Neuronal stem cell (in vitro differentiated cells): ENCODE results near the gene ANTXR1.

ENCODE experiments used
- DNase-seq: peaks from one replicate; pipeline ENCODE4 v3.0.0-alpha.2; 2013; ENCODE audit warnings: low spot score
- H2AFZ ChIP-seq: one replicate; pipeline ENCODE4 v1.6.1; 2013; ENCODE audit warnings: mild to moderate bottlenecking, low read length, inconsistent platforms
- H2AK5ac ChIP-seq: 2 replicates; pipeline ENCODE4 v1.6.1; 2013; ENCODE audit warnings: low read depth, mild to moderate bottlenecking, inconsistent platforms, low read length, moderate library complexity, mixed read lengths
- H2BK120ac ChIP-seq: 2 replicates; pipeline ENCODE4 v1.6.1; 2013; ENCODE audit warnings: low read depth, mild to moderate bottlenecking, inconsistent platforms, low read length, moderate library complexity, mixed read lengths
- H2BK12ac ChIP-seq: one replicate; pipeline ENCODE4 v1.6.1; 2013; ENCODE audit warnings: low read length, inconsistent platforms
- H2BK15ac ChIP-seq: 2 replicates; pipeline ENCODE4 v1.6.1; 2013; ENCODE audit warnings: mild to moderate bottlenecking, low read length, inconsistent platforms, mixed read lengths
- H2BK5ac ChIP-seq: one replicate; pipeline ENCODE4 v1.6.1; 2013; ENCODE audit warnings: inconsistent platforms, mild to moderate bottlenecking, low read length, moderate library complexity
- H3K14ac ChIP-seq: one replicate; pipeline ENCODE4 v1.6.1; 2013; ENCODE audit warnings: low read length, inconsistent platforms
- H3K18ac ChIP-seq: 2 replicates; pipeline ENCODE4 v1.6.1; 2013; ENCODE audit warnings: low read length, inconsistent platforms
- H3K23ac ChIP-seq: 2 replicates; pipeline ENCODE4 v1.6.1; 2013; ENCODE audit warnings: low read depth, mild to moderate bottlenecking, mixed read lengths, low read length, inconsistent platforms; ENCODE audit not compliant: poor library complexity
- H3K27ac ChIP-seq: replicated peaks from 3 replicates; pipeline ENCODE4 v1.5.1; 2013; ENCODE audit warnings: low read length, inconsistent platforms
- H3K27me3 ChIP-seq, 3 experiments: 2 replicates each; pipeline ENCODE4 v1.6.1; 2013; ENCODE audit warnings: low read length in 3 of 3, mild to moderate bottlenecking in 2 of 3, inconsistent platforms in 1 of 3, low read depth in 1 of 3, mixed read lengths in 1 of 3, moderate library complexity in 1 of 3; ENCODE audit not compliant: control insufficient read depth in 3 of 3, insufficient read depth in 3 of 3
- H3K36me3 ChIP-seq, 2 donors: replicated peaks in 1 of 2; 2 replicates each; pipeline ENCODE4 v1.6.1; 2013; ENCODE audit warnings: low read length in 2 of 2; ENCODE audit not compliant: control insufficient read depth in 2 of 2, insufficient read depth in 2 of 2
- H3K4ac ChIP-seq: 2 replicates; pipeline ENCODE4 v1.6.1; 2013; ENCODE audit warnings: inconsistent platforms, mild to moderate bottlenecking, low read length, moderate library complexity
- H3K4me1 ChIP-seq, 2 donors: 1 replicate in 1 of 2; 2 replicates in 1 of 2; pipeline ENCODE4 v1.6.1; 2013; ENCODE audit warnings: low read length in 2 of 2, low read depth in 1 of 2; ENCODE audit not compliant: control insufficient read depth in 2 of 2, insufficient read depth in 1 of 2
- H3K4me2 ChIP-seq: one replicate; pipeline ENCODE4 v1.6.1; 2013; ENCODE audit warnings: mild to moderate bottlenecking, low read length, inconsistent platforms; ENCODE audit not compliant: insufficient read depth, poor library complexity, severe bottlenecking
- H3K4me3 ChIP-seq, 2 donors: 2 replicates each; pipeline ENCODE4 v1.5.1; 2013; ENCODE audit warnings: low read length in 2 of 2, mild to moderate bottlenecking in 2 of 2, inconsistent platforms in 1 of 2, moderate library complexity in 1 of 2
- H3K79me1 ChIP-seq: one replicate; pipeline ENCODE4 v1.6.1; 2013; ENCODE audit warnings: low read depth, mild to moderate bottlenecking, inconsistent platforms, low read length, moderate library complexity
- H3K9ac ChIP-seq: one replicate; pipeline ENCODE4 v1.6.1; 2013; ENCODE audit warnings: mild to moderate bottlenecking, low read depth, low read length, inconsistent platforms; ENCODE audit not compliant: poor library complexity
- H3K9me3 ChIP-seq, 2 donors: replicated peaks in 1 of 2; 2 replicates each; pipeline versions ENCODE3 to v1.6.1; 2013; ENCODE audit warnings: low read length in 2 of 2, mild to moderate bottlenecking in 2 of 2, inconsistent platforms in 1 of 2, low read depth in 1 of 2, mixed read lengths in 1 of 2, moderate library complexity in 1 of 2; ENCODE audit not compliant: control insufficient read depth in 2 of 2, insufficient read depth in 1 of 2
- H4K8ac ChIP-seq: one replicate; pipeline ENCODE4 v1.6.1; 2013; ENCODE audit warnings: low read depth, mild to moderate bottlenecking, inconsistent platforms, low read length, moderate library complexity
- H4K91ac ChIP-seq: one replicate; pipeline ENCODE4 v1.6.1; 2013; ENCODE audit warnings: low read length, low read depth, mild to moderate bottlenecking, inconsistent platforms; ENCODE audit not compliant: poor library complexity
- WGBS, 2 donors: extraction: QIAGEN DNeasy Blood & Tissue Kit; methylation state at CpG; one replicate each; pipeline ENCODE4 v1.1.7; 2013; ENCODE audit warnings: missing lambda C conversion rate in 2 of 2, mixed read lengths in 1 of 2; ENCODE audit not compliant: insufficient read length in 2 of 2, insufficient replicate concordance in 1 of 2; ENCODE audit errors: extremely low coverage in 2 of 2; 5-methylcytosine and 5-hydroxymethylcytosine counted together

Gene ANTXR1

GRCh38 chr2:69278366-69278765 is 265.4 kb downstream of the ANTXR1 start:
- Histone ChIP-seq H3K9ac (no peak overlapping the region), H3K18ac (no peak overlapping the region), H3K4ac (no peak overlapping the region), H3K27me3 (no peaks in the 10 kb centered on the region), H3K23ac (no peak overlapping the region), H2BK15ac (no peak overlapping the region), H2AK5ac (no peak overlapping the region), H3K4me3 (no peak overlapping the region), H2AFZ (no peak overlapping the region), H3K4me2 (no peak overlapping the region), H3K14ac (no peak overlapping the region), H3K9me3 (no peaks in the 10 kb centered on the region), H3K79me1 (no peaks in the 10 kb centered on the region), H3K36me3 (no peaks in the 10 kb centered on the region), H2BK120ac (no peak overlapping the region), H3K27ac (no peak overlapping the region), H2BK5ac (no peak overlapping the region), H4K8ac (no peak overlapping the region), H3K4me1 (no peaks in the 10 kb centered on the region), H2BK12ac (no peak overlapping the region), H4K91ac (no peak overlapping the region)
- DNase-seq = no peak
- WGBS, 2 donors = no CpG with 5 or more reads among the region's 5 CpGs

- no peak overlapping the region for H3K14ac ChIP-seq
- H3K18ac ChIP-seq = no peak overlapping the region
- H3K4me2 ChIP-seq = no peak overlapping the region
- H2BK5ac ChIP-seq = no peak overlapping the region
- H4K91ac ChIP-seq = no peak overlapping the region
- no peak for DNase-seq
- H3K4me3 ChIP-seq = no peak overlapping the region
- no peak overlapping the region for H2AK5ac ChIP-seq
- H3K27me3 ChIP-seq = no peaks in the 10 kb centered on the region
- no peak overlapping the region for H3K27ac ChIP-seq
- H2BK120ac ChIP-seq = no peak overlapping the region
- H2BK12ac ChIP-seq = no peak overlapping the region
- no peak overlapping the region for H3K4ac ChIP-seq
- WGBS, 2 donors = no CpG with 5 or more reads among the region's 2 CpGs
- no peaks in the 10 kb centered on the region for H3K79me1 ChIP-seq
- no peak overlapping the region for H2AFZ ChIP-seq
- H3K36me3 ChIP-seq = no peaks in the 10 kb centered on the region
- H3K9ac ChIP-seq = no peak overlapping the region
- H2BK15ac ChIP-seq = no peak overlapping the region
- no peaks in the 10 kb centered on the region for H3K4me1 ChIP-seq
- H3K9me3 ChIP-seq = no peaks in the 10 kb centered on the region
- no peak overlapping the region for H4K8ac ChIP-seq
- H3K23ac ChIP-seq = no peak overlapping the region
Measured at GRCh38 chr2:69279211-69279610, 266.2 kb downstream of the ANTXR1 start.

GRCh38 chr2:69279931-69280681 is 267.1 kb downstream of the ANTXR1 start:
- no peak overlapping the region for H3K4me3 ChIP-seq
- H4K8ac ChIP-seq = no peak overlapping the region
- H3K14ac ChIP-seq = no peak overlapping the region
- no peaks in the 10 kb centered on the region for H3K36me3 ChIP-seq
- no peaks in the 10 kb centered on the region for H3K27me3 ChIP-seq
- no peak overlapping the region for H3K9ac ChIP-seq
- H3K18ac ChIP-seq = peak overlapping the region; percentile 11
- no peak overlapping the region for H3K4ac ChIP-seq
- no peak overlapping the region for H2BK5ac ChIP-seq
- no peak overlapping the region for H2BK15ac ChIP-seq
- H3K4me2 ChIP-seq = no peak overlapping the region
- H2AFZ ChIP-seq = no peak overlapping the region
- H3K23ac ChIP-seq = no peak overlapping the region
- no peak overlapping the region for H2AK5ac ChIP-seq
- no peak overlapping the region for H2BK120ac ChIP-seq
- no peak for DNase-seq
- no peak overlapping the region for H2BK12ac ChIP-seq
- H3K27ac ChIP-seq = no peak overlapping the region
- no CpG with 5 or more reads among the region's 9 CpGs for WGBS, 2 donors
- no peaks in the 10 kb centered on the region for H3K4me1 ChIP-seq
- H3K9me3 ChIP-seq = no peaks in the 10 kb centered on the region
- H3K79me1 ChIP-seq = no peaks in the 10 kb centered on the region
- no peak overlapping the region for H4K91ac ChIP-seq

GRCh38 chr2:69280796-69281412 is 267.9 kb downstream of the ANTXR1 start:
- no peak overlapping the region for H2AK5ac ChIP-seq
- H2BK120ac ChIP-seq = no peak overlapping the region
- no peak overlapping the region for H3K9ac ChIP-seq
- WGBS, 2 donors = no CpG with 5 or more reads among the region's 4 CpGs
- no peak overlapping the region for H3K14ac ChIP-seq
- no peaks in the 10 kb centered on the region for H3K4me1 ChIP-seq
- H3K36me3 ChIP-seq = no peaks in the 10 kb centered on the region
- H2BK5ac ChIP-seq = no peak overlapping the region
- no peak overlapping the region for H3K18ac ChIP-seq
- no peak overlapping the region for H3K27ac ChIP-seq
- no peaks in the 10 kb centered on the region for H3K27me3 ChIP-seq
- no peak overlapping the region for H3K4ac ChIP-seq
- no peak overlapping the region for H4K91ac ChIP-seq
- H3K23ac ChIP-seq = no peak overlapping the region
- H3K4me3 ChIP-seq = no peak overlapping the region
- no peak overlapping the region for H4K8ac ChIP-seq
- DNase-seq = no peak
- no peak overlapping the region for H2AFZ ChIP-seq
- no peaks in the 10 kb centered on the region for H3K9me3 ChIP-seq
- H3K79me1 ChIP-seq = no peaks in the 10 kb centered on the region
- no peak overlapping the region for H2BK12ac ChIP-seq
- no peak overlapping the region for H2BK15ac ChIP-seq
- no peak overlapping the region for H3K4me2 ChIP-seq
